ENCODE results near the gene ALS2. TPM values are rescaled to one million over a fixed set of nuclear protein-coding genes. Genes with fewer than 3 reads are reported as not detected.

ALS2 gene
- total RNA-seq, 1 donor from 2014 or later = 42.0 TPM

DNA sequence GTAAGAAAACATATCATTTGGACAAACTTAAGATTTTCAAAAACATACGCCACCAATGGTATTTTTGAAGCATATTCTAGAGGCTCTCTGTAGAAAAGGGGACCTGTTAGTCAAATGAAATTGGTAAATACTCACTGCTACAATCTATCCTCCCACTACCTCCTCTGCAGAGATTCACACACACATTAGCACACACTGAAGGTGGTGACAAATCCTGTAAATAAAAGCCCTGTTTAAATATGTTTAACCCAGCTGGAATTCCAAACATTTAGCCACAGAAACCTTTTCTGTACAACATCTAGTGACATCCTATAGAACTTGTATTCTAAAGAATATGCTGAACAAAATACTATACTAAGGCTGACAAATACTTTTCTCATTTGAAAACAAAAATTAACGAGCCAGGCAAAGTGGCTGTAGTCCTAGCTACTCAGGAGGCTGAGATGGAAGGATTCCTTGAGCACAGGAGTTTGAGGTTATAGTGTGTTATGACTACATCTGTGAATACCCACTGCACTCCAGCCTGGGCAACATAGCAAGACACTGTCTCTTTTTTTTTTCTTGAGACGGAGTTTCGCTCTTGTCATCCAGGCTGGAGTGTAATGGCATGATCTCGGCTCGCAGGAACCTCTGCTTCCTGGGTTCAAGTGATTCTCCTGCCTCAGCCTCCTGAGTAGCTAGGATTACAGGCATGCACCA is 25.9 kb downstream of the ALS2 start:
- intact Hi-C loops (cut with micrococcal nuclease) = no loop called here
- no peaks in the 10 kb centered on the region for H3K27me3 ChIP-seq (ENCODE audit: low read depth)
- H3K27ac ChIP-seq (replicated peaks) = no peak overlapping the region
- TF ChIP-seq, protein P1, sequence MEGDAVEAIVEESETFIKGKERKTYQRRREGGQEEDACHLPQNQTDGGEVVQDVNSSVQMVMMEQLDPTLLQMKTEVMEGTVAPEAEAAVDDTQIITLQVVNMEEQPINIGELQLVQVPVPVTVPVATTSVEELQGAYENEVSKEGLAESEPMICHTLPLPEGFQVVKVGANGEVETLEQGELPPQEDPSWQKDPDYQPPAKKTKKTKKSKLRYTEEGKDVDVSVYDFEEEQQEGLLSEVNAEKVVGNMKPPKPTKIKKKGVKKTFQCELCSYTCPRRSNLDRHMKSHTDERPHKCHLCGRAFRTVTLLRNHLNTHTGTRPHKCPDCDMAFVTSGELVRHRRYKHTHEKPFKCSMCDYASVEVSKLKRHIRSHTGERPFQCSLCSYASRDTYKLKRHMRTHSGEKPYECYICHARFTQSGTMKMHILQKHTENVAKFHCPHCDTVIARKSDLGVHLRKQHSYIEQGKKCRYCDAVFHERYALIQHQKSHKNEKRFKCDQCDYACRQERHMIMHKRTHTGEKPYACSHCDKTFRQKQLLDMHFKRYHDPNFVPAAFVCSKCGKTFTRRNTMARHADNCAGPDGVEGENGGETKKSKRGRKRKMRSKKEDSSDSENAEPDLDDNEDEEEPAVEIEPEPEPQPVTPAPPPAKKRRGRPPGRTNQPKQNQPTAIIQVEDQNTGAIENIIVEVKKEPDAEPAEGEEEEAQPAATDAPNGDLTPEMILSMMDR (IDR thresholded peaks at IDR 0.05; ENCODE audit: borderline replicate concordance) = no peak
- no peak for DNase-seq
- H3K9me3 ChIP-seq (replicated peaks) = no peaks in the 10 kb centered on the region
- peaks cover 59% of the 10 kb centered on the region for H3K36me3 ChIP-seq
- no peak overlapping the region for H3K4me3 ChIP-seq
- no peaks in the 10 kb centered on the region for H3K4me1 ChIP-seq

- no peak for DNase-seq
- Histone ChIP-seq H3K4me1 (no peaks in the 10 kb centered on the region), H3K27ac (replicated peaks) (no peak overlapping the region), H3K36me3 (peaks cover 80% of the 10 kb centered on the region), H3K9me3 (replicated peaks) (no peaks in the 10 kb centered on the region), H3K27me3 (ENCODE audit: low read depth) (no peaks in the 10 kb centered on the region), H3K4me3 (no peak overlapping the region)
- intact Hi-C loops (cut with micrococcal nuclease) = no loop called here
- TF ChIP-seq, protein P1 (IDR thresholded peaks at IDR 0.05; ENCODE audit: borderline replicate concordance) = no peak
These were observed 29.2 kb downstream of the ALS2 start for GRCh38 chr2:201751566-201751965.

DNA sequence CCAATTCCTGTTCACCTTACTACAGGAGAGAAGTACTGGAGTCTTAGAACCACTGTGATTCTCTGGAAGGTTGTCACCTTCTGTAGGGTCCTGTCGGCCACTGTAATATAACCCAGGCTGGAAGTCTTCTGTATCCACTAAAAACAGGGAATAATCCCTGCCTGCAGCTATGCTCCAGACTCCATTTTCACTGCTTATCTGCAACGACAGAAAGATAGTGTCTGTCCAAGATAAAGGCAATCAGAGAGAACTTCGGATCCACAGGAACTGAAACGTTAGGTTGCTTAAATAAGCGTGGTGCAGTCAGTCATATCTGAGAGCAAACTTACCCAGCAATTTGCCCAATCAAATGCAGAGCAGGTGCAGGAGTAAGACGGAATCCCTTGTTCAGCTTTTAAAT is 34.2 kb downstream of the ALS2 start:
- no peaks in the 10 kb centered on the region for H3K4me1 ChIP-seq

DNA sequence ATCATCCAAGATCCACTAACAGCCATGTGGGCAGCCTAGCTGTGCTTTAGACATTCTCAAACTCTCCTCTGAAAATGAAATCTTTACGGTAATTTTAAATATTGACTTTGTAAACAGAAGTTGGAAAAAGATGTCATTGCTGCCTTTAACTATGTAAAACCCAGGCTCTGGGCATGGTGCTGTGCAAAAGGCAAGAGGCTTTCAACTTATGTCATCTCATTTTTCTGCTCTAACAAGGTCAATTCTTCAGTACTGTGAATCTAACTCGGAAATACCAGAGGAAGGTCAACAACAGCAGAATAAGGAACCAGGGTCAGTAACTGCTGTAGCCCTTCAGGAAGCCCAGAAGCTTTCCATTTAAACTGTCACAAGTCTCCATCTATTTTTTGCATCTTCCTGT is 45.2 kb downstream of the ALS2 start:
- no peaks in the 10 kb centered on the region for H3K9me3 ChIP-seq (replicated peaks)
- intact Hi-C loops (cut with micrococcal nuclease) = no loop called here
- H3K27me3 ChIP-seq (ENCODE audit: low read depth) = no peaks in the 10 kb centered on the region
- no peak for DNase-seq
- H3K36me3 ChIP-seq = peaks cover 95% of the 10 kb centered on the region
- H3K4me3 ChIP-seq = no peak overlapping the region
- H3K27ac ChIP-seq (replicated peaks) = no peak overlapping the region
- no peaks in the 10 kb centered on the region for H3K4me1 ChIP-seq
- TF ChIP-seq, protein P1 (IDR thresholded peaks at IDR 0.05; ENCODE audit: borderline replicate concordance) = no peak

More for the DNA sequence above, 34.2 kb downstream of the ALS2 start:
- TF ChIP-seq, protein P1 (IDR thresholded peaks at IDR 0.05; ENCODE audit: borderline replicate concordance) = no peak
- intact Hi-C loops (cut with micrococcal nuclease) = no loop called here
- Histone ChIP-seq H3K27ac (replicated peaks) (no peak overlapping the region), H3K4me3 (no peak overlapping the region), H3K9me3 (replicated peaks) (no peaks in the 10 kb centered on the region), H3K27me3 (ENCODE audit: low read depth) (no peaks in the 10 kb centered on the region), H3K36me3 (peaks cover 91% of the 10 kb centered on the region)
- no peak for DNase-seq

GRCh38 chr2:201734111-201734510 is 46.6 kb downstream of the ALS2 start:
- Histone ChIP-seq H3K27me3 (ENCODE audit: low read depth) (no peaks in the 10 kb centered on the region), H3K4me1 (no peaks in the 10 kb centered on the region), H3K4me3 (no peak overlapping the region), H3K27ac (replicated peaks) (no peak overlapping the region), H3K36me3 (peaks cover 89% of the 10 kb centered on the region), H3K9me3 (replicated peaks) (no peaks in the 10 kb centered on the region)
- intact Hi-C loops (cut with micrococcal nuclease) = no loop called here
- no peak for DNase-seq
- TF ChIP-seq, protein P1 (IDR thresholded peaks at IDR 0.05; ENCODE audit: borderline replicate concordance) = no peak
